ENCODE results near the gene NAV3.

The NAV3 gene

DNA sequence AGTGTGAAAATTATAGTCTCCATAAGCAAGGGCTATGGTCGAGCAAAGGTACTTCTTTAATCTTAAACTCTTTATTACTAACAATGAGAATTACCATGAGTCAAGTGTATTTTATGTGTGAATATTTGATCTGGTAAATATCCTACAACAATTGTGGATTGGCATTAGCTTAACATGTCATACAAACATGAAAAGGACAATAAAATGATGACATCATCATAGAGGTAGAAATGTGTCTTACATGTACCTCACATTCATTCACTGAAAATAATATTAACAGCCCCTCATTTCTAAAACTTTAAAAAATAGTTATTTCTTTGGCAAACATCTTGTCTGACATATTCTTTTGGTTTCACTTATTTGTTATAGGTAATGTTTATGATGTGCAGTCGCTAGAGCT is 355.0 kb downstream of the NAV3 start:
- Histone ChIP-seq H2BK12ac (ENCODE audit: low read length) (no peak overlapping the region), H2BK15ac (ENCODE audit: low read length) (no peak overlapping the region), H3K79me1 (ENCODE audit: low read depth, low read length) (no peaks in the 10 kb centered on the region), H3K4me3 (ENCODE audit: low read length in 2 of 2) (no peak overlapping the region), H2AFZ (ENCODE audit: low read length) (no peak overlapping the region), H3K4me2 (ENCODE audit: insufficient read depth, low read length, poor library complexity, severe bottlenecking) (no peak overlapping the region), H3K27ac (replicated peaks; ENCODE audit: low read length) (no peak overlapping the region), H2AK5ac (ENCODE audit: low read depth, low read length) (no peak overlapping the region), H3K23ac (ENCODE audit: low read depth, low read length, poor library complexity) (no peak overlapping the region), H3K4ac (ENCODE audit: low read length) (no peak overlapping the region), H2BK120ac (ENCODE audit: low read depth, low read length) (no peak overlapping the region), H3K9me3 (replicated peaks in 1 of 2; ENCODE audit: control insufficient read depth in 2 of 2, insufficient read depth in 1 of 2, low read depth in 1 of 2, low read length in 2 of 2) (no peaks in the 10 kb centered on the region), H3K14ac (ENCODE audit: low read length) (no peak overlapping the region), H4K8ac (ENCODE audit: low read depth, low read length) (no peak overlapping the region), H3K9ac (ENCODE audit: low read depth, low read length, poor library complexity) (no peak overlapping the region), H3K18ac (ENCODE audit: low read length) (no peak overlapping the region), H3K36me3 (replicated peaks in 1 of 2; ENCODE audit: control insufficient read depth in 2 of 2, insufficient read depth in 2 of 2, low read length in 2 of 2) (no peaks in the 10 kb centered on the region), H3K4me1 (ENCODE audit: control insufficient read depth in 2 of 2, insufficient read depth in 1 of 2, low read depth in 1 of 2, low read length in 2 of 2) (no peaks in the 10 kb centered on the region), H4K91ac (ENCODE audit: low read depth, low read length, poor library complexity) (no peak overlapping the region), H2BK5ac (ENCODE audit: low read length) (no peak overlapping the region), H3K27me3 (ENCODE audit: control insufficient read depth in 3 of 3, insufficient read depth in 3 of 3, low read depth in 1 of 3, low read length in 3 of 3) (no peaks in the 10 kb centered on the region)
- no CpG with 5 or more reads among the region's 2 CpGs for WGBS, 2 donors (ENCODE audit: extremely low coverage in 2 of 2, insufficient read length in 2 of 2, insufficient replicate concordance in 1 of 2)
- no peak for DNase-seq (ENCODE audit: low spot score)

DNA sequence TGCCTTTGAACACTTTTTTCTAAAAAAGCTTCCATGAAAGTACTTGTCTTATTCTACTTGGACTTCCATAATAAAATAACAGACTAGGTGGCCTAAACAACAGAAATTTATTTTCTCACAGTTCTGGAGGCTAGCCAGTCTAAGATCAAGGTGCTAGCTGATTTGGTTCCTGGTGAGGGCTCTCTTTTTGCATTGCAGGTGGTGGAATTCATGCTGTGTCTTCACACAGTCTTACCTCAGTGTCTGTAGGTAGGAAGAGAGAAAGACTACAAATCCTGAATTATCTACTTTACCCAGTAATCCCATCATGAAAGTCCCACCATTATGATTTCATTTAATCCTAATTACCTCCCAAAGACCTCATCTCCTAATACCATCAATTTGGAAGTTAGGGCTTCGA is 356.0 kb downstream of the NAV3 start:
- no peaks in the 10 kb centered on the region for H3K79me1 ChIP-seq (ENCODE audit: low read depth, low read length)
- no peak overlapping the region for H3K14ac ChIP-seq (ENCODE audit: low read length)
- no peak overlapping the region for H2AK5ac ChIP-seq (ENCODE audit: low read depth, low read length)
- no peak for DNase-seq (ENCODE audit: low spot score)
- no peaks in the 10 kb centered on the region for H3K4me1 ChIP-seq (ENCODE audit: control insufficient read depth in 2 of 2, insufficient read depth in 1 of 2, low read depth in 1 of 2, low read length in 2 of 2)
- H3K4me3 ChIP-seq (ENCODE audit: low read length in 2 of 2) = no peak overlapping the region
- no peak overlapping the region for H3K18ac ChIP-seq (ENCODE audit: low read length)
- H2BK12ac ChIP-seq (ENCODE audit: low read length) = no peak overlapping the region
- no peak overlapping the region for H2BK5ac ChIP-seq (ENCODE audit: low read length)
- H3K4ac ChIP-seq (ENCODE audit: low read length) = no peak overlapping the region
- H3K4me2 ChIP-seq (ENCODE audit: insufficient read depth, low read length, poor library complexity, severe bottlenecking) = no peak overlapping the region
- H3K27ac ChIP-seq (replicated peaks; ENCODE audit: low read length) = no peak overlapping the region
- no peak overlapping the region for H2AFZ ChIP-seq (ENCODE audit: low read length)
- WGBS, 2 donors (ENCODE audit: extremely low coverage in 2 of 2, insufficient read length in 2 of 2, insufficient replicate concordance in 1 of 2) = no CpG with 5 or more reads among the region's 1 CpG
- H4K91ac ChIP-seq (ENCODE audit: low read depth, low read length, poor library complexity) = no peak overlapping the region
- no peak overlapping the region for H3K9ac ChIP-seq (ENCODE audit: low read depth, low read length, poor library complexity)
- H3K36me3 ChIP-seq (replicated peaks in 1 of 2; ENCODE audit: control insufficient read depth in 2 of 2, insufficient read depth in 2 of 2, low read length in 2 of 2) = no peaks in the 10 kb centered on the region
- H3K23ac ChIP-seq (ENCODE audit: low read depth, low read length, poor library complexity) = no peak overlapping the region
- no peaks in the 10 kb centered on the region for H3K27me3 ChIP-seq (ENCODE audit: control insufficient read depth in 3 of 3, insufficient read depth in 3 of 3, low read depth in 1 of 3, low read length in 3 of 3)
- H2BK15ac ChIP-seq (ENCODE audit: low read length) = no peak overlapping the region
- no peak overlapping the region for H2BK120ac ChIP-seq (ENCODE audit: low read depth, low read length)
- H3K9me3 ChIP-seq (replicated peaks in 1 of 2; ENCODE audit: control insufficient read depth in 2 of 2, insufficient read depth in 1 of 2, low read depth in 1 of 2, low read length in 2 of 2) = no peaks in the 10 kb centered on the region
- H4K8ac ChIP-seq (ENCODE audit: low read depth, low read length) = no peak overlapping the region

DNA sequence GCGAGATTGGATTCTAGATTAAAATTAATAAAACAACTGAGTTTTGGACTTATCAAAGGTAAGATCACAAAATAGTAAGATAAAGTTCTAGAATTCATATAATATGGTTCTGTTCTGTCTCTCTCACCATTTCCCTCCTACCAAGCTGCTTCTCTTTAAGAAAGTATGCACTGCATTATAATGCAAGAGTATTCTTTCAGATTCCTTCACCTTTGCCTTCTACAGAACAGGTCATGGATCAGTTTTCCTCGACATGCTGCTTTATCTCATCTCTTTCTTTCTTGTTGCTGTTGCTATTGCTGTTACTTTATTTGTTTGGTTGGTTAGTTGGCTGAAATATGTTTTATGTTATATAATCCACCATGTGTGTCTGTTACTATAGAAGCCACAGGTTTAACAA is 357.0 kb downstream of the NAV3 start:
- Histone ChIP-seq H3K79me1 (ENCODE audit: low read depth, low read length) (no peaks in the 10 kb centered on the region), H2BK5ac (ENCODE audit: low read length) (no peak overlapping the region), H3K4me2 (ENCODE audit: insufficient read depth, low read length, poor library complexity, severe bottlenecking) (no peak overlapping the region), H3K14ac (ENCODE audit: low read length) (no peak overlapping the region), H2BK15ac (ENCODE audit: low read length) (no peak overlapping the region), H3K4ac (ENCODE audit: low read length) (no peak overlapping the region), H3K27me3 (ENCODE audit: control insufficient read depth in 3 of 3, insufficient read depth in 3 of 3, low read depth in 1 of 3, low read length in 3 of 3) (no peaks in the 10 kb centered on the region), H3K4me1 (ENCODE audit: control insufficient read depth in 2 of 2, insufficient read depth in 1 of 2, low read depth in 1 of 2, low read length in 2 of 2) (no peaks in the 10 kb centered on the region), H2BK120ac (ENCODE audit: low read depth, low read length) (no peak overlapping the region), H4K91ac (ENCODE audit: low read depth, low read length, poor library complexity) (no peak overlapping the region), H3K9me3 (replicated peaks in 1 of 2; ENCODE audit: control insufficient read depth in 2 of 2, insufficient read depth in 1 of 2, low read depth in 1 of 2, low read length in 2 of 2) (no peaks in the 10 kb centered on the region), H3K4me3 (ENCODE audit: low read length in 2 of 2) (no peak overlapping the region), H3K9ac (ENCODE audit: low read depth, low read length, poor library complexity) (no peak overlapping the region), H3K36me3 (replicated peaks in 1 of 2; ENCODE audit: control insufficient read depth in 2 of 2, insufficient read depth in 2 of 2, low read length in 2 of 2) (no peaks in the 10 kb centered on the region), H3K23ac (ENCODE audit: low read depth, low read length, poor library complexity) (no peak overlapping the region), H3K18ac (ENCODE audit: low read length) (no peak overlapping the region), H2BK12ac (ENCODE audit: low read length) (no peak overlapping the region), H2AK5ac (ENCODE audit: low read depth, low read length) (no peak overlapping the region), H2AFZ (ENCODE audit: low read length) (no peak overlapping the region), H4K8ac (ENCODE audit: low read depth, low read length) (no peak overlapping the region), H3K27ac (replicated peaks; ENCODE audit: low read length) (no peak overlapping the region)
- no peak for DNase-seq (ENCODE audit: low spot score)
- WGBS, 2 donors (ENCODE audit: extremely low coverage in 2 of 2, insufficient read length in 2 of 2, insufficient replicate concordance in 1 of 2) = no CpG with 5 or more reads among the region's 2 CpGs

- Histone ChIP-seq H3K14ac (ENCODE audit: low read length) (no peak overlapping the region), H3K27me3 (ENCODE audit: control insufficient read depth in 3 of 3, insufficient read depth in 3 of 3, low read depth in 1 of 3, low read length in 3 of 3) (no peaks in the 10 kb centered on the region), H2AFZ (ENCODE audit: low read length) (no peak overlapping the region), H3K4me3 (ENCODE audit: low read length in 2 of 2) (no peak overlapping the region), H2AK5ac (ENCODE audit: low read depth, low read length) (no peak overlapping the region), H3K18ac (ENCODE audit: low read length) (no peak overlapping the region), H3K79me1 (ENCODE audit: low read depth, low read length) (no peaks in the 10 kb centered on the region), H3K4ac (ENCODE audit: low read length) (no peak overlapping the region), H3K9ac (ENCODE audit: low read depth, low read length, poor library complexity) (no peak overlapping the region), H4K8ac (ENCODE audit: low read depth, low read length) (no peak overlapping the region), H3K36me3 (replicated peaks in 1 of 2; ENCODE audit: control insufficient read depth in 2 of 2, insufficient read depth in 2 of 2, low read length in 2 of 2) (no peaks in the 10 kb centered on the region), H2BK12ac (ENCODE audit: low read length) (no peak overlapping the region), H2BK15ac (ENCODE audit: low read length) (no peak overlapping the region), H3K4me2 (ENCODE audit: insufficient read depth, low read length, poor library complexity, severe bottlenecking) (no peak overlapping the region), H3K9me3 (replicated peaks in 1 of 2; ENCODE audit: control insufficient read depth in 2 of 2, insufficient read depth in 1 of 2, low read depth in 1 of 2, low read length in 2 of 2) (no peaks in the 10 kb centered on the region), H3K4me1 (ENCODE audit: control insufficient read depth in 2 of 2, insufficient read depth in 1 of 2, low read depth in 1 of 2, low read length in 2 of 2) (no peaks in the 10 kb centered on the region), H2BK5ac (ENCODE audit: low read length) (no peak overlapping the region), H2BK120ac (ENCODE audit: low read depth, low read length) (no peak overlapping the region), H3K27ac (replicated peaks; ENCODE audit: low read length) (no peak overlapping the region), H4K91ac (ENCODE audit: low read depth, low read length, poor library complexity) (no peak overlapping the region), H3K23ac (ENCODE audit: low read depth, low read length, poor library complexity) (no peak overlapping the region)
- no peak for DNase-seq (ENCODE audit: low spot score)
- no CpG with 5 or more reads among the region's 2 CpGs for WGBS, 2 donors (ENCODE audit: extremely low coverage in 2 of 2, insufficient read length in 2 of 2, insufficient replicate concordance in 1 of 2)
These were observed 359.0 kb downstream of the NAV3 start for GRCh38 chr12:78189656-78190055.

Data from neuronal stem cell (in vitro differentiated cells).